Measurements from ENCODE around the gene ZGPAT. TPM values are rescaled to one million over a fixed set of nuclear protein-coding genes. Genes with fewer than 3 reads are reported as not detected.

ZGPAT gene
- total and polyA plus RNA-seq, 2 of the 13 experiments (the other 11 are each of a cell fraction or from before 2014, with no cell fraction given): 23.0 to 41.9 TPM

GRCh38 chr20:63739130-63740069 is 31.6 kb downstream of the ZGPAT start, which contains the start of gene SLC2A4RG (continued):
- TF ChIP-seq ZNF160 (CRISPR knock-in tag; IDR thresholded peaks at IDR 0.05): peak; percentile 75; the same call in 1 of the 2 replicates
- TF ChIP-seq MXD3 (CRISPR knock-in tag; IDR thresholded peaks at IDR 0.05): peak; percentile 78; the same call in 1 of the 2 replicates
- no peak; the same call in 1 of the 2 replicates for TF ChIP-seq TFAP4 (IDR thresholded peaks at IDR 0.05; ENCODE audit: borderline replicate concordance, low read depth)
- TF ChIP-seq TCF7L2 (IDR thresholded peaks at IDR 0.05; ENCODE audit: low read depth, low read length): no peak
- TF ChIP-seq ZNF34 (CRISPR knock-in tag; IDR thresholded peaks at IDR 0.05; ENCODE audit: borderline replicate concordance): no peak
- no peak for TF ChIP-seq PCBP2 (optimal IDR thresholded peaks at IDR 0.05; ENCODE audit: low read depth, low read length, poor library complexity, severe bottlenecking)
- TF ChIP-seq ZMYM2 (CRISPR knock-in tag; IDR thresholded peaks at IDR 0.05): peak; percentile 84; the same call in 1 of the 2 replicates
- peak; percentile 95 for TF ChIP-seq ZBTB14 (CRISPR knock-in tag; IDR thresholded peaks at IDR 0.05)
- 0 out of 2 replicates have a peak, but pooled peaks have one; percentile 70 for TF ChIP-seq REL (CRISPR knock-in tag; conservative IDR thresholded peaks at IDR 0.05)
- no peak for TF ChIP-seq ZNF317 (CRISPR knock-in tag; IDR thresholded peaks at IDR 0.05)
- no peak; the same call in 1 of the 2 replicates for TF ChIP-seq SIN3B (IDR thresholded peaks at IDR 0.05; ENCODE audit: low read length)
- peak; percentile 97 for TF ChIP-seq SALL1 (CRISPR knock-in tag; IDR thresholded peaks at IDR 0.05)
- TF ChIP-seq JUN (CRISPR knock-in tag; IDR thresholded peaks at IDR 0.05): peak; percentile 64; the same call in 1 of the 2 replicates
- peak; percentile 94 for TF ChIP-seq YEATS4 (CRISPR knock-in tag; IDR thresholded peaks at IDR 0.05; ENCODE audit: borderline replicate concordance)
- TF ChIP-seq ZEB1 (IDR thresholded peaks at IDR 0.05; ENCODE audit: insufficient replicate concordance, low read depth): no peak
- peak; percentile 37; the same call in 1 of the 2 replicates for TF ChIP-seq ZNF335 (CRISPR knock-in tag; IDR thresholded peaks at IDR 0.05)
- no peak for TF ChIP-seq ATAD3A (CRISPR knock-in tag; IDR thresholded peaks at IDR 0.05)
- peak; percentile 78; the same call in 1 of the 2 replicates for TF ChIP-seq SIN3A (IDR thresholded peaks at IDR 0.05; ENCODE audit: borderline replicate concordance, low read depth, low read length)
- peak; percentile 57; the same call in 1 of the 2 replicates for TF ChIP-seq NR2F2 (IDR thresholded peaks at IDR 0.05; ENCODE audit: borderline replicate concordance, low read depth)
- no peak for TF ChIP-seq FOXO4 (CRISPR knock-in tag; conservative IDR thresholded peaks at IDR 0.05)
- peak; percentile 49; the same call in 1 of the 2 replicates for TF ChIP-seq YEATS2 (CRISPR knock-in tag; IDR thresholded peaks at IDR 0.05; ENCODE audit: borderline replicate concordance)
- no peak for TF ChIP-seq ZNF570 (CRISPR knock-in tag; IDR thresholded peaks at IDR 0.05; ENCODE audit: borderline replicate concordance)
